ENCODE measurements around the gene KIF19. TPM values are rescaled to one million over a fixed set of nuclear protein-coding genes. Genes with fewer than 3 reads are reported as not detected.

Gene KIF19
- total RNA-seq, 2 experiments from 2014 or later: 0.81 to 1.1 TPM

DNA sequence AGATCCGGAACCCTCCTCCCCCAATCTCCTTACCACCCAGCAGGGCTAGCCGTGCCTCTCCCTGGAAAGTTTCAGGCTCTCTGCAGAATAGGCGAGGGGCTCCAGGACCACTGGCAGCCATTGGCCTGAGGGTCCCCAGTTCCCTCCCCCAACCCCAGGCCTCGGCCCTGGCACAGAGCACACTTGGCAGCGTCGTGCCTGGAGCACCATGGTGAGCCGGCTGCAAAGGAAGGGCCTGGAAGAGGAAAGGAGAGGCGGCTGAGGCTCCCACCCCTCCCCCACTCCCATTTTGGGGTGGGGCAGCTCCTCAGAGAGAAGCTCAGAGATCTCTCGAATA, 36.0 kb downstream of the KIF19 start:
- intact Hi-C loops (cut with DNase I, micrococcal nuclease): no loop called here
- POLR2A ChIA-PET: interaction anchor here (1.1 kb wide), 1 partner anchor 149 kb away, joined by 3 read pairs; the partner anchor contains the start of gene TTYH2
- peaks cover 13% of the 10 kb centered on the region for H3K4me1 ChIP-seq (ENCODE audit: insufficient read depth, low read length)

GRCh38 chr17:74362810-74363498, 36.9 kb downstream of the KIF19 start:
- Histone ChIP-seq H3K36me3 (ENCODE audit: insufficient read depth, low read length) (no peaks in the 10 kb centered on the region), H3K4me3 (ENCODE audit: low read length) (no peak overlapping the region), H3K4me1 (ENCODE audit: insufficient read depth, low read length) (peaks cover 8% of the 10 kb centered on the region), H3K27me3 (ENCODE audit: control insufficient read depth in 1 of 2, insufficient read depth in 2 of 2, low read length in 2 of 2) (peaks cover 25 to 30% of the 10 kb centered on the region in 2 experiments), H3K9me3 (ENCODE audit: control insufficient read depth in 1 of 2, insufficient read depth in 1 of 2, low read length in 2 of 2) (peaks cover 0 to 17% of the 10 kb centered on the region in 2 experiments), H3K27ac (ENCODE audit: low read depth in 1 of 2, low read length in 2 of 2) (no peak overlapping the region)
- no peak for TF ChIP-seq CTCF (IDR thresholded peaks at IDR 0.05)
- Mint-ChIP-seq H3K4me1 (ENCODE audit: low read depth) (peaks cover under 1% of the 10 kb centered on the region), H3K9me3 (no peaks in the 10 kb centered on the region), H3K36me3 (ENCODE audit: low read depth) (no peaks in the 10 kb centered on the region), H3K27me3 (peaks cover 28% of the 10 kb centered on the region), H3K4me3 (no peak overlapping the region), H3K27ac (no peak overlapping the region)
- ATAC-seq (ENCODE audit: poor library complexity): no peak
- intact Hi-C loops (cut with DNase I, micrococcal nuclease): no loop called here
- ChIA-PET CTCF (interaction anchor here (0.6 to 2.3 kb wide), 2 partner anchors 16 to 74 kb away, joined by 3 to 7 read pairs; no protein-coding TSS in a partner anchor), POLR2A (no interaction called here)
- DNase-seq: no peak

More for the DNA sequence above, 36.0 kb downstream of the KIF19 start:
- TF ChIP-seq CTCF (IDR thresholded peaks at IDR 0.05): no peak
- no peaks in the 10 kb centered on the region for H3K36me3 ChIP-seq (ENCODE audit: insufficient read depth, low read length)
- DNase-seq (no peak), ATAC-seq (ENCODE audit: poor library complexity) (no peak)
- CTCF ChIA-PET: interaction anchor here (1.0 to 2.3 kb wide), 2 partner anchors 17 to 159 kb away, joined by 3 to 7 read pairs; partner anchors contain the start of gene RPL38
- peaks cover 34 to 35% of the 10 kb centered on the region in 2 experiments for H3K27me3 ChIP-seq (ENCODE audit: control insufficient read depth in 1 of 2, insufficient read depth in 2 of 2, low read length in 2 of 2)
- H3K36me3 Mint-ChIP-seq (ENCODE audit: low read depth): no peaks in the 10 kb centered on the region
- H3K27me3 Mint-ChIP-seq: peaks cover 31% of the 10 kb centered on the region
- H3K27ac ChIP-seq (ENCODE audit: low read depth in 1 of 2, low read length in 2 of 2): no peak overlapping the region
- no peak overlapping the region for H3K4me3 ChIP-seq (ENCODE audit: low read length)
- no peak overlapping the region for H3K4me3 Mint-ChIP-seq
- no peak overlapping the region for H3K27ac Mint-ChIP-seq
- H3K9me3 ChIP-seq (ENCODE audit: control insufficient read depth in 1 of 2, insufficient read depth in 1 of 2, low read length in 2 of 2): peaks cover 0 to 17% of the 10 kb centered on the region in 2 experiments
- H3K4me1 Mint-ChIP-seq (ENCODE audit: low read depth): peaks cover 4% of the 10 kb centered on the region
- H3K9me3 Mint-ChIP-seq: no peaks in the 10 kb centered on the region

GRCh38 chr17:74367206-74367605, 41.2 kb downstream of the KIF19 start, which contains the start of gene GPR142:
Gene GPR142 (plus strand): TSS chr17:74367506. CDS start chr17:74369541, 2,035 bp downstream.
- H3K4me1 ChIP-seq (ENCODE audit: insufficient read depth, low read length): peaks cover 19% of the 10 kb centered on the region
- H3K36me3 ChIP-seq (ENCODE audit: insufficient read depth, low read length): no peaks in the 10 kb centered on the region
- Mint-ChIP-seq H3K9me3 (no peaks in the 10 kb centered on the region), H3K27ac (no peak within 1 kb of the TSS), H3K4me1 (ENCODE audit: low read depth) (peaks cover 14% of the 10 kb centered on the region), H3K27me3 (peaks cover 7% of the 10 kb centered on the region), H3K36me3 (ENCODE audit: low read depth) (no peaks in the 10 kb centered on the region), H3K4me3 (no peak within 1 kb of the TSS)
- H3K27ac ChIP-seq (ENCODE audit: low read depth in 1 of 2, low read length in 2 of 2): no peak within 1 kb of the TSS
- DNase-seq (no peak), ATAC-seq (ENCODE audit: poor library complexity) (no peak)
- ChIA-PET POLR2A (no interaction called here), CTCF (interaction anchor here (0.6 to 2.1 kb wide), 8 partner anchors 9 to 126 kb away, joined by 3 to 22 read pairs (median 4); no protein-coding TSS in a partner anchor)
- peak within 1 kb of the TSS; percentile 30 for H3K4me3 ChIP-seq (ENCODE audit: low read length)
- no peak for TF ChIP-seq CTCF (IDR thresholded peaks at IDR 0.05)
- intact Hi-C loops (cut with DNase I, micrococcal nuclease): loop anchor here (5.0 kb wide), 2 partner anchors 65 to 155 kb away; partner anchors contain the start of gene TTYH2 (in 1 of the 2)
- H3K9me3 ChIP-seq (ENCODE audit: control insufficient read depth in 1 of 2, insufficient read depth in 1 of 2, low read length in 2 of 2): no peaks in the 10 kb centered on the region
- no peaks in the 10 kb centered on the region for H3K27me3 ChIP-seq (ENCODE audit: control insufficient read depth in 1 of 2, insufficient read depth in 2 of 2, low read length in 2 of 2)
